ENCODE measurements around the gene DIO1. TPM values are rescaled to one million over a fixed set of nuclear protein-coding genes. Genes with fewer than 3 reads are reported as not detected.

Gene DIO1
- total and polyA plus RNA-seq, 2 of the 8 experiments (the other 6 are each of a cell fraction or from before 2014, with no cell fraction given): 0.14 TPM; not detected in 1

GRCh38 chr1:53945183-53945432, 51.1 kb downstream of the DIO1 start:
- Histone ChIP-seq H3K56ac (replicated peaks; ENCODE audit: insufficient read length, low read depth, low read length) (no peak overlapping the region), H4K20me1 (replicated peaks in 1 of 2; ENCODE audit: control insufficient read depth in 1 of 2, insufficient read depth in 2 of 2, low read length in 2 of 2) (peaks cover 6 to 8% of the 10 kb centered on the region in 2 experiments), H2AFZ (ENCODE audit: low read length) (no peak overlapping the region), H3K18ac (ENCODE audit: extremely low read depth, low read length) (peak overlapping the region; percentile 93), H2AK5ac (ENCODE audit: low read depth, low read length) (no peak overlapping the region), H4K8ac (ENCODE audit: extremely low read depth, insufficient read depth, low read length) (peak overlapping the region; percentile 61), H2BK15ac (ENCODE audit: low read length) (peak overlapping the region; percentile 41; the same call in 1 of the 2 replicates), H3K4me2 (ENCODE audit: insufficient read depth in 1 of 2, low read depth in 2 of 2, low read length in 2 of 2) (peak overlapping the region; percentile 75 to 92), H3K36me3 (ENCODE audit: control insufficient read depth in 2 of 4, insufficient read depth in 4 of 4, low read length in 3 of 4) (no peaks in the 10 kb centered on the region; a peak in 2 of 8 replicates), H3K79me1 (ENCODE audit: low read depth, low read length) (peaks cover 14% of the 10 kb centered on the region), H3K4ac (replicated peaks; ENCODE audit: insufficient read length, low read depth, low read length) (no peak overlapping the region), H3K23ac (ENCODE audit: insufficient read length) (no peak overlapping the region), H3K27ac (ENCODE audit: low read depth, low read length) (no peak overlapping the region), H2BK120ac (replicated peaks; ENCODE audit: low read depth, low read length) (no peak overlapping the region), H3K23me2 (ENCODE audit: low read depth, low read length) (peaks cover 14% of the 10 kb centered on the region), H4K91ac (replicated peaks; ENCODE audit: insufficient read length, low read length) (no peak overlapping the region), H2BK12ac (ENCODE audit: low read depth, low read length) (no peak overlapping the region), H3K79me2 (ENCODE audit: control insufficient read depth in 1 of 2, insufficient read depth in 2 of 2, low read length in 2 of 2) (peaks cover 3 to 44% of the 10 kb centered on the region in 2 experiments; a peak in 2 of 4 replicates), H3K14ac (ENCODE audit: insufficient read length) (no peak overlapping the region), H3K9ac (replicated peaks in 1 of 4; ENCODE audit: extremely low read depth in 1 of 4, low read depth in 3 of 4, low read length in 3 of 4) (peak overlapping the region in 2 of 4 experiments; percentile 38 to 41; a peak in 5 of 7 replicates), H3K27me3 (replicated peaks in 1 of 4; ENCODE audit: control insufficient read depth in 3 of 4, extremely low read depth in 1 of 4, insufficient read depth in 3 of 4, low read length in 3 of 4) (no peaks in the 10 kb centered on the region), H2BK20ac (ENCODE audit: low read length) (no peak overlapping the region), H4K5ac (ENCODE audit: insufficient read length, low read depth, low read length) (no peak overlapping the region), H2BK5ac (ENCODE audit: low read depth, low read length) (0 out of 2 replicates have a peak overlapping the region, but pooled peaks have one; percentile 49), H3K9me3 (ENCODE audit: insufficient read depth in 2 of 2, low read depth in 1 of 2, low read length in 1 of 2) (no peaks in the 10 kb centered on the region), H3K4me3 (ENCODE audit: extremely low read depth in 1 of 4, insufficient read depth in 2 of 4, low read depth in 3 of 4, low read length in 4 of 4) (peak overlapping the region; percentile 77 to 98 (median 79)), H3K4me1 (replicated peaks in 1 of 4; ENCODE audit: control insufficient read depth in 3 of 4, insufficient read depth in 4 of 4, low read length in 3 of 4) (peaks cover 4 to 16% (median 9%) of the 10 kb centered on the region in 4 experiments)
- CTCF ChIA-PET (ENCODE audit: partially characterized antibody): interaction anchor here (0.9 to 3.6 kb wide), 8 partner anchors 11 to 85 kb away, joined by 3 to 19 read pairs (median 4); no protein-coding TSS in a partner anchor
- no peak for TF ChIP-seq CBX8 (IDR thresholded peaks at IDR 0.05; ENCODE audit: borderline replicate concordance, low read depth, low read length)
- TF ChIP-seq SP2 (IDR thresholded peaks at IDR 0.05; ENCODE audit: low read length): no peak
- TF ChIP-seq RBBP5 (IDR thresholded peaks at IDR 0.05; ENCODE audit: borderline replicate concordance, low read depth, low read length): no peak
- TF ChIP-seq NRF1 (IDR thresholded peaks at IDR 0.05; ENCODE audit: low read depth, low read length): no peak
- no peak for TF ChIP-seq SP1 (IDR thresholded peaks at IDR 0.05; ENCODE audit: low read depth, low read length)
- no peak for TF ChIP-seq USF2 (IDR thresholded peaks at IDR 0.05; ENCODE audit: low read length)
- TF ChIP-seq JUND (IDR thresholded peaks at IDR 0.05; ENCODE audit: low read length): no peak
- TF ChIP-seq RNF2 (IDR thresholded peaks at IDR 0.05; ENCODE audit: borderline replicate concordance, low read depth, low read length, missing control alignments, poor library complexity, severe bottlenecking): no peak
- TF ChIP-seq ASH2L (IDR thresholded peaks at IDR 0.05; ENCODE audit: low read length): no peak
- TF ChIP-seq CBX5 (IDR thresholded peaks at IDR 0.05; ENCODE audit: low read depth, low read length): no peak
- TF ChIP-seq PHF8 (conservative IDR thresholded peaks at IDR 0.05; ENCODE audit: low read depth, low read length): no peak
- no peak for TF ChIP-seq RAD21 (IDR thresholded peaks at IDR 0.05 in 1 of 2, conservative IDR thresholded peaks at IDR 0.05 in 1 of 2; ENCODE audit: low read depth in 2 of 2, low read length in 2 of 2)
- POLR2A ChIA-PET (ENCODE audit: partially characterized antibody): interaction anchor here (1.2 to 2.1 kb wide), 5 partner anchors 11 to 84 kb away, joined by 4 to 7 read pairs (median 5); no protein-coding TSS in a partner anchor
- DNase-seq (ENCODE audit: low read depth in 1 of 2, low spot score in 2 of 2): no peak
- no peak for FAIRE-seq
- 6% methylated on average over 16 of the region's 16 CpGs; no CpG with 5 or more reads in 1 of the 2 experiments for WGBS, 2 experiments (ENCODE audit: extremely low coverage in 1 of 2, insufficient coverage in 1 of 2, insufficient read length in 1 of 2, insufficient replicate concordance in 2 of 2, low coverage in 1 of 2, low lambda C conversion rate in 2 of 2, missing lambda C conversion rate in 1 of 2)

Data from H1 (cell line).